ENCODE measurements around the gene PRKAR1A.
A peak's percentile ranks its signal among the peaks of the same experiment; 100 is the strongest.

PRKAR1A gene
- long read RNA-seq, full-length matches to known transcripts, result 646 of 757 reads
- long read RNA-seq, partial matches to known transcripts, result 21 of 757 reads
- long read RNA-seq, other reads (novel, unspliced or antisense), result 90 of 757 reads

DNA sequence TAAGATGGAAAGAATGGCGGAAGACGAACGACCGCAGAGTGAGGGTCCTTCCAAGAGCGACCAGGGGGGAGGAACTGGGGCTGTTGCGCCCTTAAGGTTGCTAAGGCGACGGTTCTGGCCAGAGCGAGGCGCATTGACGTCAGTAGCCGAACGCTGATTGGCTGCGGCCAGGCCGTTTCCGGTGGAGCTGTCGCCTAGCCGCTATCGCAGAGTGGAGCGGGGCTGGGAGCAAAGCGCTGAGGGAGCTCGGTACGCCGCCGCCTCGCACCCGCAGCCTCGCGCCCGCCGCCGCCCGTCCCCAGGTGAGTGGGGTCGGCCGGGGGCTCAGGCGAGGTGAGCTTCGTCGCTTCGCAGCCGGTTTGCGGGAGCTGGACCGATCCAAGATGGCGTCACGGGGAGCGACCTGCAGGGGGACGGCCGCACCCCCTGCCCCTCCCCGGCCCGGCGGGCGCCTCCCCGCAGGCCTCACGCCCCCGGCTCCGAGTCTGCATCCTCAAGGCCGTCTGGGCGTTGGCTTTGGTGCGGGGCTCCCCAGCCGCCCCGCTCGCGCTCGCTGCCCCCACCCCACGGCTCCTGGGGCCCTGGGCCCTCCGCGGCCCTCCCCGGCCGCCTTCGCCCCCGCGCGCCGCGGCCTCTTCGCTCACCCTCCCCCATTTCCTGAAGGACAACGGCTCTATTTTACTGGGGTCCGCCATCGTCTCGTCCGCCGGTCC lies at the start of gene PRKAR1A:
TSS of gene PRKAR1A (plus strand) at position 184 of the 713 bp plus-strand sequence. CDS start 2,970 bp downstream, outside the sequence.
- peak within 1 kb of the TSS; percentile 95 for H3K27ac ChIP-seq (replicated peaks)
- TF ChIP-seq, protein P1, sequence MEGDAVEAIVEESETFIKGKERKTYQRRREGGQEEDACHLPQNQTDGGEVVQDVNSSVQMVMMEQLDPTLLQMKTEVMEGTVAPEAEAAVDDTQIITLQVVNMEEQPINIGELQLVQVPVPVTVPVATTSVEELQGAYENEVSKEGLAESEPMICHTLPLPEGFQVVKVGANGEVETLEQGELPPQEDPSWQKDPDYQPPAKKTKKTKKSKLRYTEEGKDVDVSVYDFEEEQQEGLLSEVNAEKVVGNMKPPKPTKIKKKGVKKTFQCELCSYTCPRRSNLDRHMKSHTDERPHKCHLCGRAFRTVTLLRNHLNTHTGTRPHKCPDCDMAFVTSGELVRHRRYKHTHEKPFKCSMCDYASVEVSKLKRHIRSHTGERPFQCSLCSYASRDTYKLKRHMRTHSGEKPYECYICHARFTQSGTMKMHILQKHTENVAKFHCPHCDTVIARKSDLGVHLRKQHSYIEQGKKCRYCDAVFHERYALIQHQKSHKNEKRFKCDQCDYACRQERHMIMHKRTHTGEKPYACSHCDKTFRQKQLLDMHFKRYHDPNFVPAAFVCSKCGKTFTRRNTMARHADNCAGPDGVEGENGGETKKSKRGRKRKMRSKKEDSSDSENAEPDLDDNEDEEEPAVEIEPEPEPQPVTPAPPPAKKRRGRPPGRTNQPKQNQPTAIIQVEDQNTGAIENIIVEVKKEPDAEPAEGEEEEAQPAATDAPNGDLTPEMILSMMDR (IDR thresholded peaks at IDR 0.05; ENCODE audit: insufficient read depth, low read length), result no peak
- TF ChIP-seq POLR2AphosphoS5 (IDR thresholded peaks at IDR 0.05; ENCODE audit: low read depth) (peak; percentile 81; the same call in 1 of the 2 replicates), SPI1 (IDR thresholded peaks at IDR 0.05; ENCODE audit: borderline replicate concordance, low read depth) (peak; percentile 76; the same call in 1 of the 2 replicates)
- peak; percentile 88 to 92 for DNase-seq (ENCODE audit: low read depth in 1 of 2, low spot score in 1 of 2)
- H3K4me3 ChIP-seq (replicated peaks; ENCODE audit: insufficient read depth, low read length), result peak within 1 kb of the TSS; percentile 67
- H3K27me3 ChIP-seq (ENCODE audit: insufficient read depth, poor library complexity, severe bottlenecking), result no peaks in the 10 kb centered on the region

DNA sequence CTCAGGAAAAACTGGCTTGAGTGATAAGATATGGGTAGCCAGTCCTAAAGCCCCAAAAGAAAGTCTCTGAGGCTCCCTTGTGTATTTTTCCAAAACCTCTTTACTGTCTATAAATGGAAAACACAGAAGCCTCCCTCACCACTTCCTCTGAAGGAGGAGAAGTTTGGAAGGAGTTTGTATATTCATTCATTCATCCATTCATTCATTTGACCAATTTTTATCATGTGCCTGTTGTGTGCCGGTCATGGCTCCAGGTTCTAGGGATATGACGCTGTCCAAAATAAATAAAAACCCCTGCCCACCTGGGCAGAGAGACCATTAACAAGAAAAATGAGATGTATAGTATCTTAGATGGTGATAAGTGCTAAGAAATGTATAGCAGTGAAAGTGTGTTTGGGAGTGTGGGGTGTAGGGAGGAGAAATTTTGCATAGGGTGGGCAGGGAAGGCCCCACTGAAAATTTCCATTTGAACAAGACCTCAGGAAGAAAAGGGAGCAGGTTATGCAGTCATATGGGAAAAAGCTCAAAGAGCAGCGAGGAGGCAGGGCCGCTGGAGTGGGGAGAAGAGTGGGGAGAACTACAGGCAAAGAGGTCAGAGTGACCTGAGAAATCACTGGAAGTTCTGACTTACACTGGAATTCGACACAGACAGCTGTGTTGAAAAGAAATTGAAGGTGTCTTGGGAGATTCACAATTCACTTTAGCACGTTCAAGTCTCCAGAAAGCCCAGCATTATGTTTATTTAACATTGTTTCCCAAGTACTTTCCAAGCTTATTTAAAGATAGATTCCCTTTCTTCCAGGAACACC lies 48.8 kb upstream of the PRKAR1A start:
- H3K4me3 ChIP-seq (replicated peaks; ENCODE audit: insufficient read depth, low read length), result no peak overlapping the region
- DNase-seq (ENCODE audit: low read depth in 1 of 2, low spot score in 1 of 2), result no peak
- no peaks in the 10 kb centered on the region for H3K27me3 ChIP-seq (ENCODE audit: insufficient read depth, poor library complexity, severe bottlenecking)
- no peak overlapping the region for H3K27ac ChIP-seq (replicated peaks)
- TF ChIP-seq, protein P2, sequence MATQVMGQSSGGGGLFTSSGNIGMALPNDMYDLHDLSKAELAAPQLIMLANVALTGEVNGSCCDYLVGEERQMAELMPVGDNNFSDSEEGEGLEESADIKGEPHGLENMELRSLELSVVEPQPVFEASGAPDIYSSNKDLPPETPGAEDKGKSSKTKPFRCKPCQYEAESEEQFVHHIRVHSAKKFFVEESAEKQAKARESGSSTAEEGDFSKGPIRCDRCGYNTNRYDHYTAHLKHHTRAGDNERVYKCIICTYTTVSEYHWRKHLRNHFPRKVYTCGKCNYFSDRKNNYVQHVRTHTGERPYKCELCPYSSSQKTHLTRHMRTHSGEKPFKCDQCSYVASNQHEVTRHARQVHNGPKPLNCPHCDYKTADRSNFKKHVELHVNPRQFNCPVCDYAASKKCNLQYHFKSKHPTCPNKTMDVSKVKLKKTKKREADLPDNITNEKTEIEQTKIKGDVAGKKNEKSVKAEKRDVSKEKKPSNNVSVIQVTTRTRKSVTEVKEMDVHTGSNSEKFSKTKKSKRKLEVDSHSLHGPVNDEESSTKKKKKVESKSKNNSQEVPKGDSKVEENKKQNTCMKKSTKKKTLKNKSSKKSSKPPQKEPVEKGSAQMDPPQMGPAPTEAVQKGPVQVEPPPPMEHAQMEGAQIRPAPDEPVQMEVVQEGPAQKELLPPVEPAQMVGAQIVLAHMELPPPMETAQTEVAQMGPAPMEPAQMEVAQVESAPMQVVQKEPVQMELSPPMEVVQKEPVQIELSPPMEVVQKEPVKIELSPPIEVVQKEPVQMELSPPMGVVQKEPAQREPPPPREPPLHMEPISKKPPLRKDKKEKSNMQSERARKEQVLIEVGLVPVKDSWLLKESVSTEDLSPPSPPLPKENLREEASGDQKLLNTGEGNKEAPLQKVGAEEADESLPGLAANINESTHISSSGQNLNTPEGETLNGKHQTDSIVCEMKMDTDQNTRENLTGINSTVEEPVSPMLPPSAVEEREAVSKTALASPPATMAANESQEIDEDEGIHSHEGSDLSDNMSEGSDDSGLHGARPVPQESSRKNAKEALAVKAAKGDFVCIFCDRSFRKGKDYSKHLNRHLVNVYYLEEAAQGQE (IDR thresholded peaks at IDR 0.05; ENCODE audit: insufficient replicate concordance, low read depth), result no peak
- TF ChIP-seq GABPA (IDR thresholded peaks at IDR 0.05; ENCODE audit: low read depth) (no peak), SPI1 (IDR thresholded peaks at IDR 0.05; ENCODE audit: borderline replicate concordance, low read depth) (no peak), POLR2AphosphoS5 (IDR thresholded peaks at IDR 0.05; ENCODE audit: low read depth) (no peak)
- TF ChIP-seq, protein P1 (IDR thresholded peaks at IDR 0.05; ENCODE audit: insufficient read depth, low read length), result no peak

DNA sequence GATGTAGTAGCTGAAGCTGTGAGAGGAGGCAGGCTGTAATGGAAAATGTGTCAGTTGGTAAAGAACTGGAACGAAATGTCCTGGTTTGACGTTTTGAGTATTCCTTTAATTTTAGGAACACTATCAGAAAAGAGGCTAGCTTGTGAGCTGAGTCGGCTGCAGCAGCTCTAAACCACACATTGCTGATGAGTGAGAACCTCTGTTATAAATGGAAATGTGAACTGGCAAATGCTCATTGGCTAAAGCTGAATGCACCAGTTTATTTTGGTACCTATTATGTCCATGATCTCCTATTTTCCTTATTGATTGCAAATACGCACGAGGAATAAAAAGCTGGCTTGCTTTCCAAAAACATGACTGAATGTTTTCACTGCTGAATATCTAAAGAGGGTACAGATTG lies 43.9 kb upstream of the PRKAR1A start:
- DNase-seq (ENCODE audit: low read depth in 1 of 2, low spot score in 1 of 2), result no peak
- H3K27me3 ChIP-seq (ENCODE audit: insufficient read depth, poor library complexity, severe bottlenecking), result no peaks in the 10 kb centered on the region
- no peak overlapping the region for H3K27ac ChIP-seq (replicated peaks)
- no peak overlapping the region for H3K4me3 ChIP-seq (replicated peaks; ENCODE audit: insufficient read depth, low read length)
- TF ChIP-seq GABPA (IDR thresholded peaks at IDR 0.05; ENCODE audit: low read depth) (no peak), SPI1 (IDR thresholded peaks at IDR 0.05; ENCODE audit: borderline replicate concordance, low read depth) (no peak), POLR2AphosphoS5 (IDR thresholded peaks at IDR 0.05; ENCODE audit: low read depth) (no peak)
- TF ChIP-seq, protein P1 (IDR thresholded peaks at IDR 0.05; ENCODE audit: insufficient read depth, low read length), result no peak
- TF ChIP-seq, protein P2 (IDR thresholded peaks at IDR 0.05; ENCODE audit: insufficient replicate concordance, low read depth), result no peak
